ENCODE data around the gene SLC2A1.

Gene SLC2A1

DNA sequence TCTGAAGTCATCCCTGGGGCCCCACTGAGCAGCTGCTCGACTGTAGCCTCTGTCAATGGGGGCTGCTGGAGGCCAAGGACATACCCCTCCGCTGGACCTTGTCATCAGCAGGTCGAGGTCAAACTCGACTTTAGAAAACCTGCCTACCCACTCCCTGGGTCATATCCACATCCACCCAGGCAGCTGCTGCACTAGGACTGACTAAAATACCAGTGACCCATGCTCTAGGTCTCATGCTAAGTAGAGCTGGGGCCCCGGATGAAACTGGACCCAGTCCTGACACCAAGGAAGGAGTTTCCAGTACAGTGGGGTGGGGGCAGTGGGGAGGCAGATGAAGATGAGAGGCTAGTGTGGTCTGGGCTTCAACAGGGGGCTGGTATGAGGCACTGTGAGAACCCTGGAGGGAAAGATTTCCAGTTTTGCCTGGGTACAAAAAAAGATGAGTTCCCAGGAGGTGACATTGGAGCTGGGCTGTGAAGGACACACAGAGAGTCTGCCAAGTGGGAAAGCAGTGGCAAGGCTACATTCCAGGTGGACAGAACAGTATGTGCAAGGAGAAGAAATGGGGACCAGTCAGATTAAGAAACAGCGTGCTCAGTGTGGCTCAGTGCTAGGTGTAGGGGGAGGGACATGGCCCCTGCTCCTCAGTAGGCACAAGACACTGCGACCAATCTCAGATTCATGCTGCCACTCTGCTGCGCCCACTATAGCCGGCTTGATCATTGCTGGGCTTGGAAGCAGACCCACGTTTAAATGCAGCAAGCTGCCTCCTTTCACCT lies 12.4 kb downstream of the SLC2A1 start:
- Histone ChIP-seq H3K4me3 (no peak overlapping the region), H3K27ac (peak overlapping the region in 8 of 21 experiments; percentile 1 to 98 (median 33))

DNA sequence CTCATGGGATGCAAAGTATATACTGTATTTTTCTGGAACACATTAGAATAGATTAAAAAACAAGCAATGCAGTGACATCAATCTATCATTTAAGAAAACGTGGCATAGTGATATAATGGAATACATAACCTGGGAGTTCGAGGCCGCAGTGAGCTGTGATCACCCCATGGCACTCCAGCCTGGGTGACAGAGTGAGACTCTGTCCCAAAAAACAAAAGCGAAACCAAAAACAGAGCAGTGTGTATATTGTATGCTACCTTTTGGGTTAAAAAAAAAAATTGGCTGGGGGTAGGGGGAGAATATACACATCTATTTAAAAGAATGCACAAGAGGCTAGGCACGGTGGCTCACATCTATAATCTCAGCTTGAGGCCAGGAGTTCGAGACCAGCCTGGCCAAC lies 13.5 kb downstream of the SLC2A1 start:
- no peak overlapping the region for H3K4me3 ChIP-seq
- peak overlapping the region in 15 of 21 experiments; percentile 16 to 98 (median 73) for H3K27ac ChIP-seq

DNA sequence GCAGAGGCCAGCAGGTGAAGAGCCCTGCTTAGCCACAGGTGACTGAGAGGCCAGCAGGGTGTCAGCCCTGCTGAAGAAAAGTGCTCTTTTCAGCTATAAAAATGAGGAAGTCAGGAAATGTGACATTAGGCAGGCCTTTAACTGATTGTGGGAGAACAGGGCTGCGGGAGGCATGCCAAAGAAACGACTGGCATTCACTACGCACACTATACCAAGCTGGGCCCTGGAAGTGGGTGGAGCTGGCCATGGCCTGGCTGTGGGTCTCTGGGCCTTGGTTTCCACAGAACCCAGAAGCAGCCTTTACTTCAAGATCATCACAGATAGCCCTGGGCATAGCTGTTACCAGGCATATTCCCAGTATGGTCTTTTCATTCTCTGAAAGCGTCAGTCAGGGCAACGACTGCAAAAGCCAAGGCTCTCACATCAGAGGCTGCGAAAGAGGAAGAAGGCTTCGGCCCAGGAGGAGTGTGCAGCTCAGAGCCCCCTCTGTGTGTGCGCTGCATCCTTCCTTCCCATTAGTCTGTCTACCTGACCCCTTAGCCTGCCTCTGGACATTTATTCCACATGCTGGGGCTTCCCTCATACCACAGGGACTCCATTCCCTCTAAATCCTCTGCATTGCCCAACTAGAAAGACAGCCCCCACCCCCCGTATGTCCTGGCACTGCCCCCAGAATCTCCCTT lies 14.3 kb downstream of the SLC2A1 start:
- peak overlapping the region in 1 of 7 experiments; percentile 5 for H3K4me3 ChIP-seq

DNA sequence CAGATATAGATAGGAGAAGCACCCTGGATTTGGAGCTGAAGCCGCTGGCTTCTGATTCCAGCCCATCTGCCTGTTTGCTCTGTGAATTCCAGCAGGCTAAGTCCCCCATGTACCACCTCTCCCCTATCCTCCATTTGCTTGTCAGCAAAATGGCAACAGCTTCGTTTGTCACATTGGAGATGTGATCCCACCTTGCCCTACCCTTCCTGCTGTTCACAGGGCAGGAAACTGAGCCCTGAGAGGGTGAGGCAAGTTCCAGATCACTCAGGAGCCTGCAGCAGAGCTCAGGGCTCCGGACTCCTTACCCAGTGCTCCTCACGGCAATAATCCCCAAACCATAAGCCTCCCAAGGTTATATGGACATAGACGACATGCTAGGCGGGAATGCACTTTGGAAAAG lies 14.9 kb downstream of the SLC2A1 start:
- H3K4me3 ChIP-seq: peak overlapping the region in 1 of 7 experiments; percentile 5
- H3K27ac ChIP-seq: peak overlapping the region in 20 of 21 experiments; percentile 23 to 98 (median 68)

More for the DNA sequence above, 14.3 kb downstream of the SLC2A1 start:
- peak overlapping the region in 20 of 21 experiments; percentile 23 to 98 (median 65) for H3K27ac ChIP-seq

DNA sequence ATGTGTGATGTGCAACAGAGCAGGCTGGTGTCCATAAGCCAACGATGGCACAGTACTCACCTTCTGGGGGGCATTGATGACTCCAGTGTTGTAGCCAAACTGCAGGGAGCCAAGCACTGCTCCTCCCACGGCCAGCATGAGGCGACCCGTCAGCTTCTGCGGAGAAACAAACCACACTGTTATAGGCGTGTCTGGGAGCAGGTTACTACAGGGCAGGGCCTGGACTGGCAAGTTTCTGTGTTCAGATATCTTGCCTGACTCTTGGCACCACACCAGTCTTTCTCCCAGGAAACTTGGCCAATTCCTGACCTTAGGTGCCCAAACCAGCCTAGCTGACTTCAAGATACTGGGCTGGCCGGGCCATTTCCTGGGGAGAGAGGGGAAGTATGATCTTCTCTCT lies 15.5 kb downstream of the SLC2A1 start:
- H3K27ac ChIP-seq: peak overlapping the region in 19 of 21 experiments; percentile 39 to 98 (median 75)
- H3K4me3 ChIP-seq: no peak overlapping the region

DNA sequence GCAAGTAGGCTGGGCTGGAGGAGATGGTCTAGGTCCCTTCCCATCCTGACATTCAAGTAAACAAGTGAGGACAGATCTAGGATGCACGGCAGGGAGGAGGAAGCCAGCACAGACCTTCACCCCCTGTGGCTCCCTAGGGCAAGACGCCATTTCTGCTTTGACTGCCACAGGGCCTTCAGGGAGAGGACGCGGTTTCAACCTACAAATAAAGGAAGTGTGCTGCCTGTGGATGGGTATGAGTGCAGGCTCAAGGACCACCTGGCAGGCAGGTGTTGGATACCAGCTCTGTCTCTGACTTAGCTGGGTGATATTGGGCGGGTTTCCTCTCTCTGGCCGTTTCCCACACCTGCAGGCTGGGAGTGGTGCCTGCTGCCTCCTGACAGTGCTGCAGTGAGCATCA lies 16.2 kb downstream of the SLC2A1 start:
- peak overlapping the region in 20 of 21 experiments; percentile 4 to 98 (median 74) for H3K27ac ChIP-seq
- H3K4me3 ChIP-seq: no peak overlapping the region

DNA sequence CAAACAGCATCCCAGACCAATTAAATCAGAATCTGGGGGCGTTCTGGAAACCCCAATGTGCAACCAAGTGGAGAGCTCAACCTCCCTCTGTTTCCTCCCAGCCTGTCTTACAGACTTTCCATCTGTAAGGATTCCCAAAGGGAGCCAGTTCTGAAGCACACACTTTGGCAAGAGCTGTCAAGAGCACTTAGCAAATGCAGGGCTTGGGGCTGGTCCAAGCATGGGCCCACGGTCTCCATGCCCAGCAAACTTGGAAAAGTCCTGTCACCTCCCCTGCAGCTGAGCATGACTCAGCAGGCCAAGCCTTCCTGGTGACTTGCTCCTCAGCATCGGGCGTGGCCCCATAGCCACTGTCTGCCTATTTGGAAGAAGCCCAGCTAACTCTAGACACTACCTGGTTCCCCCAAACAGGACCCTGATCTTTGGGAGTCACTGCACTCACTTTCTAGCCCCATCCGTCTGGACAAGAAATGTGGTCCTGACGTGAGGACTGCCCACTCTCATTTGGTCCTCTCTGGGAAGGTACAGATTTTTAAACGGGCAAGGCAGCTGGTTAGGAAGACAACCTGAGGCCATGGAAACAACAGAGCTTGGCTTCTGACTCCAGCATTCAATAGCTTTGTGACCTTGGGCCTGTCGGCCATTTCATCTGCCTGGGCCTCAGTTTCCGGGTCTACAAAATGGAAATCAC lies 16.9 kb downstream of the SLC2A1 start:
- H3K4me3 ChIP-seq: no peak overlapping the region
- peak overlapping the region in 20 of 21 experiments; percentile 34 to 98 (median 74) for H3K27ac ChIP-seq

DNA sequence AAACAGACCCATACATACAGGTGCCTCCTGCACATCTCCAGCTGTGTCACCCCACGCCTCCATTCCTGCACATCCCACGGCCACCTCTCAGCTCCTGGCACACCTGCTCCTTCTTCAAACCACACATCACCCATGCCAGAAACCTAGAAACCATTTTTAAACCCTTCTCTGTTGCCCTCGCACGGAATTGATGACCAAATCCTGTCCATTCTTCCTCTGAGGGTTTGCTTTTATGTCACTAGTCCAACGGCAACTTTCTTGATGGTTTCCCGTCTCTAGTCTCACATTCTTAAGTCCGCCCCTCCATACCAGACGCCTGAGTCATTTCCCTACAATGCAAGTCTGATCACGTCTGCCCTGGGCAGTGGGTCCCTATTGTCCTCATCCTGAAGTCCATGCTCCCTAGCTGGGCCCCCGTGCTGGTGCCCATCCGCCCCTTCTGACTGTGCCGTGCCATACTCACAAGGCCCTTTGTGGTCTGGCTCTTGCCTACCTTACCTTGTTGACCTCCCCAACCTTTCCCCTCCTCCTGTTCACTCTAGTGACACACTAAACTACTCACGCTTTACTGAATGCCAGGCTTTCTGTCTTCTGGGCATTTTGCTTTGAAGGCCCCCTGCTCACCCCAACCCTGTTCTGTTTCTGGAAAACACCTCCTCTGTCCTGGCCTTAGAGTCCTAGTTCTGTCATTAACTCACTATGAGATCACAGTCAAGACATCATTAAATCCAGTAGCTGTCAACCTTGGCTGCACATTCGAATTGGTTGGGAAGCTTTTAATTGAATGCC lies 17.6 kb downstream of the SLC2A1 start:
- H3K27ac ChIP-seq: peak overlapping the region in 20 of 21 experiments; percentile 42 to 98 (median 74)
- no peak overlapping the region for H3K4me3 ChIP-seq

DNA sequence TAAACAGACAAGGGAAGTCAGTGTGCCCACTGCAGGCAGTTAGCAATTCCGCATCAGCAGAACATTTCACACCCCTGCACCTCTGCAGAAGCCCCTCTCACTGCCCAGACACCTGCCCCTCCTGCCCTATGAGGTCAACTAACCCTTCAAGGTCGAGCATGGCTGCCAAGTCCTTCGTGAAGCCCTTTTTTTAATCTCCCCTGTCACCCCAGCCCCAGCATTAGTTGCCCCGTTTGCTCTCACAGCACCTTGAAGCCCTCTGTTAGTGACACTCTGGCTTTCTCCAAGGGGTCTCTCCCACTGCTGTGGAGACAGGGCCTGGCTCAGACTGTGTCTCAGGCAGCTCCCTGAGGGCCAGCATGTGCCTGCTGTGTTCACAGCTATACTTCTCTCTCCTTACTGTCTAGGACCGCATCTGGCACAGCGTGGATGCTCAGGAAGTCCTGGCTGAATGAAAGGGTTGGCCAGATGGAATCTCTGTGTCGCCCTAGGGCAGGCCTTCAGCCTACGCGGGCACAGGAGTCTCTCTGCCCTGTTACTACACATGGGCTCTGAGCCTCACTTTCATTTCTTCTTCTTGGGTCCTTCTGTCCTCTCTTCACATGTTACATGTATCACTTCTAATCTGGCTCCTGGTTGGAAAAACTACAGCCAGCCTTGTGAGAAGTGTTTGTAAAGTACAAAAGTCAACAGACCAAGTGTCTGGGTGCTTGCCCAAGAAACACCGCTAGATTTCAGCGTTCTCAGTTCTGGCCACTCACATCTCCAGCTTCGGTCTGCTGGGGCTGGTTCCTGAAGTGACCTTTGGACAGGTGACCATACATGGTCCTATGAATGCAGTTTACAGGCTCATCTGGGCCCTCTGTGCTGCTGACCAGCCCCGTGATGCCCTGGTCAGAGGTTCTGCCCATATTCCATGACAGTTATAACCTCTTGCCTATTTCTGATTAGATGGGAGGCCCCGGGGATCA lies 19.7 kb downstream of the SLC2A1 start:
- peak overlapping the region in 18 of 21 experiments; percentile 3 to 98 (median 69) for H3K27ac ChIP-seq
- H3K4me3 ChIP-seq: no peak overlapping the region

DNA sequence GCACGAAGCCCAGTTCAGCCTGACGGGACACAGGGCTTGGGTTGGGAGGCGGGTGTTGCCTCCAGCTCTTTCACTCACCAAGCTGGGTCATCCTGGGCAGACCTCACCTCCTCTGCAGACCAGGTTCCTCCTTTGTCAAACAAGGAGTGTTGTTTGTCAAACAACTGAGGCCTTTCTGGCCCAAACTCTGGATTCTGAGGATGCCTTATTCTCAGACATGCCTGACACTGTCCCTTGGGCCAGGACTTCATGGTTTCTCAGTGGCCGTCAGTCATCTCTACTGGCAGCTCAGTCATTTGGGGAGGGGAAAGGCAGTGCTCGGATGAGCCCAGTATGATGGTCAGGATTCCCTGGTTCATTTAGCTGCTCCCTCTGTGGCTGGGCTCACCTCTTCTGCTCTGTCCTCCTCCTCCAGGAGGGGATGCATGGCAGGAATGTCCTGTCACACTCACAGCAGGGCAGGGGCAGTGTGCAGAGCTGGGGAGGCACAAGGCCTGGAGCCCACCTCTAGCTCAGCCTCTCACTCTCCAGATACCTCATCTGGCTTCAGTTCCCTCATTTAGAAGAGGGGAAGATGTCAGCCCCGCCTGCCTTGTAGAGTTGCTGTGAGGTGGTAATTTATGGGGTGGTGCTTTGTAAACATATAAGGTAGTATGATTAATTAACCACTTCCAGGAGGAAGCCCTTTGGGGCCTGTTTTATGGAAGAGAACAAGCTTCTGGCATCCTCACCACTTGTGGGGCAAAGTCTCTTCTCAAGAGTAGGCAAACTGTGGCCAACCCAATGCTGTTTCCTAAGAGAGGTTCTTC lies 20.6 kb downstream of the SLC2A1 start:
- H3K27ac ChIP-seq: peak overlapping the region in 19 of 21 experiments; percentile 20 to 98 (median 71)

DNA sequence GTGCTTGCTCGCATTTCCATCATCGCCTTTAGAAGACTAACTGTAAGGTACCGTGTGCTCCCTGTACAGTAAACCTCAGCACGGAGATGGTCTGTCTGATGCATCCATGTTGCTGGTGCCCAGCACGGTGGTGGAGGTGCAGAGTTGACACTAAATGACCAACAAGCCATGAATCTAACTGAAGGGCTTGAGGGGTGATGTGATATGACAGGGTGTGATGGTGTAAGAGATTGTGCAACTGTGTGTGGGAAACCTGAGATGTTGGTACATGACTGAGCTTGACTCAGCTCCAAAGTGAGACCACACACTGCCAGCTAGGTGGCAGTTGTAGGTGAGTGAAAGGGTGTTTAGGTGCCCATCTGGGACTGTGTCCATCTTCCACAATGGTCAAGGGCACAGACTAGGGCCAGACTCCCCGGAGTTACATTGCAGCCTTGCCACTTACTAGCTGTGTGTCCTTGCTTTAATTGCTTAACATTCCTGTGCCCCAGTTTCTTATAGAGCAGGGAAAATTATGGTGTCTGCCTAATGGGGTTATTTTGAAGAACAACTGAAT lies 21.4 kb downstream of the SLC2A1 start:
- Histone ChIP-seq H3K27ac (peak overlapping the region in 19 of 21 experiments; percentile 37 to 98 (median 78)), H3K4me3 (no peak overlapping the region)

More for the DNA sequence above, 20.6 kb downstream of the SLC2A1 start:
- H3K4me3 ChIP-seq: no peak overlapping the region

DNA sequence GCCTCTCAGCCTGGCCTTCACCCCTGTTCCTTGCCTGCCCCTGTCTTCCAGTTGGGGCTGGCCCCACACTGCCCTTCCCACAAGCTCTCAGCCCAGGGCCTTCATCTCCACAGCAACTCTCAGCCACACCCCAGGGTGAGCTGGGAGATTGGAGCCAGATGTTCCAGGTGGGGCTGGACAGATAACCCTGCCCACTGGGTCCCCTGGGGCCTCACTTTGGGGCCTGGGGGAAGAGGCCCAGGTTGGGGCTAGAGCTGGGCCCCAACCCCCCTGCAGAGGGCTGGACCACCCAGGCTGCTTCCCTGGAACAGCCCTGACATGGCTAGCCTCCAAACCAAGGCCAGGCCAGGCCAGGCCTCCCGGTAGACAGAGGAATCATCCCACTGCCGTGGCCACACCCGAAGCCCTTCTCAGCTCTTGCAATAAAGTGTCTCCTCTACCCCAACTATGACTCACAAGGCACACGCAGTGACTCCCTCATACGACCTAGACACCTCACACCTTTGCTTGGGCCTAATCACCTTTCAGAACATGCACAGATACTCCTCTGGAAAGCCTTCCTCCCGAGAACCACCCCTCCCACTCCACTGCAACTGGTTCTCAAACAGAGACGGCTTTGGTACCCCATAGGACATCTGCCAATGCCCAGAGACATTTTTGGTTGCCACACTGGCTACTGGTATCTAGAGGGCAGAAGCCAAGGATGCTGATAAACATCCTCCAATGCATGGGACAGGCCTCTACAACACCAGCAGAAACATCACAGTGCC lies 22.2 kb downstream of the SLC2A1 start:
- Histone ChIP-seq H3K27ac (peak overlapping the region in 20 of 21 experiments; percentile 37 to 98 (median 76)), H3K4me3 (no peak overlapping the region)

DNA sequence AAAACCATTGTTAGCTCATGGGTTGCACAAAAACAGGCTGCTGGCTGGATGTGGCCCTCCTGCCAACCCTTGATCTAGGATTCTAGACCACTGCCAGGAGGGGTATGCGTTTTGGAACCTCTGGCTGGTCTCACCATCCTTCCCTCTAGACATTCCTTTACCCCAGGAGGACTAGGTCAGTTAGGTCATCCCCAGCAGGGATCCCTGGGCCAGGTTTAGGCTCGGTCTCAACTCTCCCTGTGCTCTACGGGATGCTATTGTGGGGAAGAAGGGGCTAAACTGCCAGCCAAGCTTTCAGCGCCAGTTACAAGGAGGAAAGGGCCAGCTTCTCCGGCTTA lies 22.7 kb downstream of the SLC2A1 start:
- Histone ChIP-seq H3K27ac (peak overlapping the region in 20 of 21 experiments; percentile 37 to 98 (median 76)), H3K4me3 (no peak overlapping the region)

DNA sequence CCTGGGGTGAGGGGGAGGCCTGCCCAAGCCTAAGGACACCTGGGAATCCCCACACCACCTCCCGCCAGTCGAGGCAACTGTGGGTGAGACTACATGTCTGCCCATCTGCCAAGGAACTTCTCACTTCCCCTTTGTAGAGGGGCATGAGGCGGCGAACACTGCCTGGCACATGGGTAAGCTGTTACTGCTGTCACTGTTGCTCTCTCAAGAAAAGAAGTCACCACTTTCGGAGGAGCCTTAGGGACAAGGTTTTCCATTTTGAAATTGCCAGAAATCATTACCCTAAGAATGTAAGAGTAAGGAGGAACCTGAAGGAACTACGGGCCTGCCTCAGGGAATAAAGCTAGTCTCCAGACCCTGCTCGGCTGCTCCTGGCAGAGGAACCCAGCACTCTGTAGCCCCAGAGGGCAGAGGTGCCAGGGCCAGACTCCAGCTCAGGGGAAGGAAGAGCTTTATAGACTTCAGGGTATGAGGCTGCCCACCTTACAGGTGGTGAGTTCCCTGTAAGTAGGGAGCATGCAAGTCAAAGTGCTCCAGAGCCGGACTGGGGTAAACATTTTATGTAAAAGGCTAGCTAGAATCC lies 23.3 kb downstream of the SLC2A1 start:
- Histone ChIP-seq H3K27ac (peak overlapping the region in 20 of 21 experiments; percentile 12 to 98 (median 76)), H3K4me3 (no peak overlapping the region)

DNA sequence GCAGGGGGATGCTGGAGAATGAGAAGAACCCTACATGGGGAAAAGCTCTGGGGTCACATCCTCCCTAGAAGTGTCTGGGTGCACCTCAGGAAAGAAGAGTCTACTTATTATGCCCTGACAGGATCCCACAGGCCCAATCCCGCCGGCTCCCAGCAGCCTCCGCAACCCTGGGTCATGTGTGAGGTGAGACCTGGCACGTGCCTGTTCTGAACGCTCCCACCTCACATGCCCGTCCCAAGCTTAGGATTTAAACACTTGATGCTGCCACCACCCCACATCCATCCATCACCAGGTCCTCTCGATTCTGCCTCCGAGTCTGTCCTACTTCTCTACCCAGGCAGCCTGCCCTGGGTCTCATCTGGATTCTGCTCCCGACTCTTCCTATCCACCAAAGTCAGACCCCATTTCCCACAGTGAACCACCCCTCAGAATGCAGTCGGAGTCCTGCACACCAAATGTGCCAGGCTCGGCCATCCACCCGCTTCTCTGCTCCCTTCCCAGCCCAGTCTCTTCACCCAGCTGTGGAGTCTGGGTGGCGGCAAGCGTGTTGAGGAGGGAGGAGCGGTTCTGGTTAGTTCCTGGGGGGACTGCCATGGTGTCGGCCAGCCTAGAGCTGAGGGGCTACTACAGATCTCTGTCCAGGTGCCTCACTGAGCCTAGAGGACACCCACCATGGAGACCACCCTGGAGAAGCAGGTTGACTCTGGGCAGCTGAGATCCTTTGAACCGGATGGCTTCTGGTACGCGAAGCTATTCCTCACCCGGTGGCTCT lies 23.9 kb downstream of the SLC2A1 start:
- H3K27ac ChIP-seq: peak overlapping the region in 16 of 21 experiments; percentile 12 to 98 (median 76)

More for the DNA sequence above, 23.9 kb downstream of the SLC2A1 start:
- H3K4me3 ChIP-seq: no peak overlapping the region
